ENCODE data around the gene LEFTY1.

DNA sequence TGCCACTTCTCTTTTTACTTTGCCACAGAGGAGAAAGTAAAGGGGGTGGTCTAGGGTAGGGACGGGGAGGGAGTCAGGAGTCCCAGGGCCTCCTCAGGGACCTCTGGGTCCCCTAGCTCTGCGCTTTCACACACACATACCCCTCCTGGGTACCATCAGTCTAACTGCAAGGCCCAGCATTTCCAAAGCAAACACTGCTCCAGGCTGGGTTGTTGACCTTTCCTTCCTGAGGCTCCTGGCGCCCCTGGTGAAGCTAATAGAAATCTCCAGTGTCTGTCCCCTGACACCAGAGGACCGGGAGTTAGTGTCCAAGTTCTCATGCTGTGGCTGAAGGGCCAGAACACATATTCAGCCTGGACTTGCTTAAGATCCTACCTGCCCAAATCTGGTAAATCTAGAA, 10.7 kb downstream of the LEFTY1 start:
- TF ChIP-seq CTCF (IDR thresholded peaks at IDR 0.05; ENCODE audit: low read depth, low read length, poor library complexity, severe bottlenecking) (no peak), EZH2phosphoT487 (IDR thresholded peaks at IDR 0.05; ENCODE audit: borderline replicate concordance, low read length) (no peak)

All from DOHH2 (cell line).